Loucy (cell line): ENCODE measurements around the gene BTD.

Source experiments
- H2AFZ ChIP-seq: fragments of 200-600 bp; sonication (generic); 2 replicates; pipeline ENCODE4 v1.6.0; 2016; ENCODE audit warnings: antibody characterized with exemption, mild to moderate bottlenecking, low read length, moderate library complexity
- H3F3A ChIP-seq: fragments of 200-600 bp; 2 replicates; pipeline ENCODE4 v1.6.0; 2016; ENCODE audit warnings: antibody characterized with exemption, low read depth, mild to moderate bottlenecking
- H3K27me3 ChIP-seq: fragments of 200-600 bp; sonication (generic); 2 replicates; pipeline ENCODE4 v1.6.1; 2014; ENCODE audit warnings: low read length, mild to moderate bottlenecking; ENCODE audit not compliant: insufficient read depth, poor library complexity, severe bottlenecking
- H3K36me3 ChIP-seq: fragments of 200-600 bp; sonication (generic); 2 replicates; pipeline ENCODE4 v1.6.1; 2016; ENCODE audit warnings: low read length; ENCODE audit not compliant: insufficient read depth
- H3K4me1 ChIP-seq: fragments of 200-600 bp; sonication (generic); 2 replicates; pipeline ENCODE4 v1.5.1; 2014; ENCODE audit warnings: low read length, mild to moderate bottlenecking; ENCODE audit not compliant: insufficient read depth, poor library complexity, severe bottlenecking
- H3K4me2 ChIP-seq: fragments of 200-600 bp; sonication (generic); 2 replicates; pipeline ENCODE4 v1.6.0; 2014; ENCODE audit warnings: antibody characterized with exemption, low read length, low read depth, mild to moderate bottlenecking; ENCODE audit not compliant: poor library complexity, severe bottlenecking
- H3K4me3 ChIP-seq: fragments of 200-600 bp; sonication (generic); 2 replicates; pipeline ENCODE4 v1.5.1; 2014; ENCODE audit warnings: low read length, mild to moderate bottlenecking, mixed read lengths; ENCODE audit not compliant: poor library complexity, severe bottlenecking
- H3K79me2 ChIP-seq: fragments of 200-600 bp; sonication (generic); 2 replicates; pipeline ENCODE4 v1.6.1; 2014; ENCODE audit warnings: low read length; ENCODE audit not compliant: insufficient read depth
- H3K9ac ChIP-seq: fragments of 200-600 bp; sonication (generic); 2 replicates; pipeline ENCODE4 v1.6.0; 2014; ENCODE audit warnings: mild to moderate bottlenecking, low read depth, low read length, moderate library complexity; ENCODE audit not compliant: poor library complexity, severe bottlenecking
- H3K9me2 ChIP-seq: fragments of 200-600 bp; sonication (generic); replicated peaks from 2 replicates; pipeline ENCODE4 v1.6.1; 2016; ENCODE audit warnings: low read depth, low read length, mixed read lengths
- H3K9me3 ChIP-seq: fragments of 200-600 bp; sonication (generic); 2 replicates; pipeline ENCODE4 v1.6.1; 2014; ENCODE audit warnings: mild to moderate bottlenecking, antibody characterized with exemption, low read length, low read depth; ENCODE audit not compliant: insufficient read depth
- H4K20me1 ChIP-seq: fragments of 200-600 bp; sonication (generic); 2 replicates; pipeline ENCODE4 v1.6.0; 2014; ENCODE audit warnings: antibody characterized with exemption, low read length, mild to moderate bottlenecking; ENCODE audit not compliant: insufficient read depth, poor library complexity, severe bottlenecking
- EZH2phosphoT487 ChIP-seq: fragments of 200-600 bp; IDR thresholded peaks from 2 replicates; pipeline ENCODE4 v1.6.1; 2018; ENCODE audit warnings: antibody characterized with exemption, mild to moderate bottlenecking, moderate library complexity, borderline replicate concordance
- TF ChIP-seq, protein P1 (sequence below): fragments of 200-600 bp; sonication (generic); conservative IDR thresholded peaks from 2 replicates; pipeline ENCODE4 v1.5.1; 2014; ENCODE audit warnings: mild to moderate bottlenecking, antibody characterized with exemption, low read length

BTD gene

DNA sequence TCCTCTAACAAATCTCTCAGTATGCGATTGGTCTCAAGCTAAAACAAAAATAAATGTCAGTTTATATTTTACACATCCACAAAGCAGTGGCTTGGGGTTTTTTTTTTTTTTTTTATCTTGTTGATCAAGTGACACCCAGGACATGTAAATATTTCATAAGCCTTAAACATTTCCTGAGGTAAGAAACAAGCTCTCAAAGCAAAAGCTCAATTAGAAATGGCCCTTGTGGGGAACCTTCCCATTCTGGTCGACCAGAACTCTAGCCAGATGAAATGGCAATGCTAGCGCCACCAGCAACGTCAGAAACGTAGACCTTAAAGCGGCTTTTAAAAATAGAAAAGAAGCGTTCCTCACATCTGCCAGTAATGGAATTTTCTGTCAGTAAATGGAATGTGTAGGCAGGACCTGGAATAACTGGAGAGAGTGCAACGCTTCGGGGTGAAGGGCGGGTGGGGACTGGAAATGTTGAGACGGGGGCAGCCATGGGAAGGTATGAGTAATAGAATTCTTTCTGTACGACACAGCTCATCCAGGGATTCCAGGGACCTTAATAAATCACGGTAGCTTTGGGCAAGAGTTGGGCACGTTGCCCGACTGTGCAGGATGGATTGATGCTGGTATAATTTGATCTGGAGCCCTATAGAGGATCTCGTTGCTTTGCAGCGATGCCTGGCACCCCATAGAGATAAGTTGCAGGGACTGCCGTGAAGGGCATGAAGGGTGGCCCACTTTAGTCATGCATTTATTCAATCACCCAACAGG is 44.4 kb downstream of the BTD start:
- H3K79me2 ChIP-seq: no peaks in the 10 kb centered on the region
- H3K27me3 ChIP-seq: peaks cover 36% of the 10 kb centered on the region
- H4K20me1 ChIP-seq: peaks cover 9% of the 10 kb centered on the region
- H3K4me2 ChIP-seq: no peak overlapping the region
- no peak overlapping the region for H3K4me3 ChIP-seq
- peaks cover 5% of the 10 kb centered on the region; the same call in 1 of the 2 replicates for H3F3A ChIP-seq
- TF ChIP-seq, protein P1, sequence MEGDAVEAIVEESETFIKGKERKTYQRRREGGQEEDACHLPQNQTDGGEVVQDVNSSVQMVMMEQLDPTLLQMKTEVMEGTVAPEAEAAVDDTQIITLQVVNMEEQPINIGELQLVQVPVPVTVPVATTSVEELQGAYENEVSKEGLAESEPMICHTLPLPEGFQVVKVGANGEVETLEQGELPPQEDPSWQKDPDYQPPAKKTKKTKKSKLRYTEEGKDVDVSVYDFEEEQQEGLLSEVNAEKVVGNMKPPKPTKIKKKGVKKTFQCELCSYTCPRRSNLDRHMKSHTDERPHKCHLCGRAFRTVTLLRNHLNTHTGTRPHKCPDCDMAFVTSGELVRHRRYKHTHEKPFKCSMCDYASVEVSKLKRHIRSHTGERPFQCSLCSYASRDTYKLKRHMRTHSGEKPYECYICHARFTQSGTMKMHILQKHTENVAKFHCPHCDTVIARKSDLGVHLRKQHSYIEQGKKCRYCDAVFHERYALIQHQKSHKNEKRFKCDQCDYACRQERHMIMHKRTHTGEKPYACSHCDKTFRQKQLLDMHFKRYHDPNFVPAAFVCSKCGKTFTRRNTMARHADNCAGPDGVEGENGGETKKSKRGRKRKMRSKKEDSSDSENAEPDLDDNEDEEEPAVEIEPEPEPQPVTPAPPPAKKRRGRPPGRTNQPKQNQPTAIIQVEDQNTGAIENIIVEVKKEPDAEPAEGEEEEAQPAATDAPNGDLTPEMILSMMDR: no peak
- TF ChIP-seq EZH2phosphoT487: no peak
- no peak overlapping the region for H2AFZ ChIP-seq
- H3K9me3 ChIP-seq: no peaks in the 10 kb centered on the region
- peaks cover 20% of the 10 kb centered on the region for H3K4me1 ChIP-seq
- no peaks in the 10 kb centered on the region for H3K9me2 ChIP-seq
- no peaks in the 10 kb centered on the region for H3K36me3 ChIP-seq
- no peak overlapping the region for H3K9ac ChIP-seq

- Histone ChIP-seq H3K4me3 (peak overlapping the region; percentile 7), H3K9ac (no peak overlapping the region)
- no peak for TF ChIP-seq EZH2phosphoT487
- TF ChIP-seq, protein P1: no peak
Observed at GRCh38 chr3:15646851-15647511, 45.4 kb downstream of the BTD start.

GRCh38 chr3:15647611-15648167 is 46.1 kb downstream of the BTD start:
- Histone ChIP-seq H3K4me1 (peaks cover 20% of the 10 kb centered on the region), H3K9ac (no peak overlapping the region)

More at GRCh38 chr3:15646851-15647511, 45.4 kb downstream of the BTD start:
- Histone ChIP-seq H4K20me1 (peaks cover 9% of the 10 kb centered on the region), H3F3A (peaks cover 5% of the 10 kb centered on the region; the same call in 1 of the 2 replicates), H3K4me2 (peak overlapping the region; percentile 68), H3K36me3 (no peaks in the 10 kb centered on the region), H3K27me3 (peaks cover 43% of the 10 kb centered on the region), H3K9me3 (no peaks in the 10 kb centered on the region), H3K79me2 (no peaks in the 10 kb centered on the region), H3K9me2 (no peaks in the 10 kb centered on the region), H2AFZ (no peak overlapping the region), H3K4me1 (peaks cover 20% of the 10 kb centered on the region)

More at GRCh38 chr3:15647611-15648167, 46.1 kb downstream of the BTD start:
- TF ChIP-seq, protein P1: no peak
- TF ChIP-seq EZH2phosphoT487: peak; percentile 58; the same call in 1 of the 2 replicates
- no peaks in the 10 kb centered on the region for H3K9me3 ChIP-seq
- H3K79me2 ChIP-seq: no peaks in the 10 kb centered on the region
- no peaks in the 10 kb centered on the region for H3K36me3 ChIP-seq
- peaks cover 9% of the 10 kb centered on the region for H4K20me1 ChIP-seq
- H3F3A ChIP-seq: peaks cover 5% of the 10 kb centered on the region; the same call in 1 of the 2 replicates
- H3K27me3 ChIP-seq: peaks cover 44% of the 10 kb centered on the region
- peak overlapping the region; percentile 68 for H3K4me2 ChIP-seq
- peak overlapping the region; percentile 29 for H3K4me3 ChIP-seq
- H3K9me2 ChIP-seq: no peaks in the 10 kb centered on the region
- H2AFZ ChIP-seq: no peak overlapping the region
